HG02678 (cell line): ENCODE data around the gene KMT2E.
A peak's percentile ranks its signal among the peaks of the same experiment; 100 is the strongest.
"Not testable (repeated sequence)": the region's sequence is repeated elsewhere in the genome, so short reads cannot be mapped to it uniquely, and the experiment has no call there.

ENCODE experiments used
- ATAC-seq: cut with Tn5 transposase; IDR thresholded peaks from one replicate; pipeline ENCODE4 v1.9.1; 2021; ENCODE audit warnings: mild to moderate bottlenecking, moderate library complexity; ENCODE audit not compliant: unreplicated experiment

KMT2E gene

DNA sequence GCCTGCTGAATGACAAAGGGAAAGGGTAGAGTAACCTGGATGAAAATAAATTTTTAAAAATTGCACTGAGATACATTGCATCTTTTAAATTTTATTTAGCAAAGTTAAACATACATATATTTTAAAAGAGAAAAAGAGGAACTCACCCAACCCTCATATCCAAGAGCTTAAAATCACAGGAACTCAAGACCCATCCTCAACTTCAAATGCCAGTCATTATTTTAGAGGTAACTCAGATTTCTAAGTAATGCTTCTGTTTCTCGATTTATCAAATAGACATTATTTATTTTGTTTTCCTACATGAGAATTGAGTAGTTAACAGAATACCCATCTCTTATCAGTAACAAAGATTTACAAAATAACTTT lies 32.4 kb upstream of the KMT2E start:
- no peak for ATAC-seq

DNA sequence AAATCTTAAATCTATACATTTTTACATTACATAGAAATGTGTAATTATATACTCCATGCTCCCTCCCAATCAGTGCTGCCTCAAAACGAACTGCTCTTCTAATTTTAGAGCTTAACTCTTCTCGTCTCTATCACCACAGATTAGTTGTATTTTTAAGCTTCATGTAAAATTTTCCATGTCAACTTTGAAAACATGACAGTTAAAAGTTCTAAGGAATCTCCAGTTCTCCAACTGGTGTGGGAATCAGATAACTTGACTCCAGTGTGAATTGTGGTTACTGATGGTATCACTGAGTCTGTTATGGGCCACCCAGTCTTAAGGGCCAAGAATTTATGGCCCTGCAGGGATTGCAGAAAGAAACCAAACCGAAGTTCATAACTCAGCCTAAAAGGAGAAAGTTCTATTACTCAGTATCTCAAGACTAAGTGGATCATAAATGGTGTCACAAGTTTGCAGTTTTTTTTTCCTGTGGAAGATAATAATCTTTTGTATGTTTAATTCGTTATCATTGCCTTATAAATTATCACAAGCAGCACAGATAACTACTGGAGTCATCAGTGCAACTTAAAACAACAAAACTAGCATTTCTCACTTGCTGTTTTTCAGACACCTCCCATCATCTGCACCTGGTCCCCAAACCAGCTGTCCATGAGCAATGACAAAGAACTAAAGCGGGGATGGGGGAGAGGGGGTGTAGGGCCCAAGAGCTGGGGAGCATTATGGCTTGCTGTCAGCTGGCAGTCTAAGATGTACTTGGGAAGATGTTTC lies 31.5 kb upstream of the KMT2E start:
- ATAC-seq, result no peak

DNA sequence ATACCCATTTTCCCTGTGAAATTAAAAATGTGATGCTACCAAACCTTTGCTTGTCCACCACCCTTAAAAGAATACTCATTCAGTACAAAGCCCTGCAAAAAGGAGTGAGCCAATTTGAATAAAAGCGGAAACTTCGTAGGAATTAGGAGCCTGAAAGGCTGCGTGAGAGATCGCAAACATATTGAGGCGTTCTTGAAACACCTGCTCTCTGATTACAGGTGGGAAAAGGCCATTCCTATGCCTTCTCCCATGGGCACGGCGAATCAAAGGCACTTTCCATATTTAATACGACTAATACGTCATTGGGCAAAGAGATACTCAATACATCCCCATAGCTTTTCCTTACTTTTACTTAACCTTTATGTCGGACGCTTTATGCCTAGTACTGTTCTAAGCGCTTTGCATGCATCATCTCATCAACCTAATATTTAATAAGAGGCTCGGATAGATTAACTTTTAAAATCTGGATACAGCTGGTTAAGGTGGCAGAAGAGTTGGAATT lies 30.9 kb upstream of the KMT2E start:
- no peak for ATAC-seq

DNA sequence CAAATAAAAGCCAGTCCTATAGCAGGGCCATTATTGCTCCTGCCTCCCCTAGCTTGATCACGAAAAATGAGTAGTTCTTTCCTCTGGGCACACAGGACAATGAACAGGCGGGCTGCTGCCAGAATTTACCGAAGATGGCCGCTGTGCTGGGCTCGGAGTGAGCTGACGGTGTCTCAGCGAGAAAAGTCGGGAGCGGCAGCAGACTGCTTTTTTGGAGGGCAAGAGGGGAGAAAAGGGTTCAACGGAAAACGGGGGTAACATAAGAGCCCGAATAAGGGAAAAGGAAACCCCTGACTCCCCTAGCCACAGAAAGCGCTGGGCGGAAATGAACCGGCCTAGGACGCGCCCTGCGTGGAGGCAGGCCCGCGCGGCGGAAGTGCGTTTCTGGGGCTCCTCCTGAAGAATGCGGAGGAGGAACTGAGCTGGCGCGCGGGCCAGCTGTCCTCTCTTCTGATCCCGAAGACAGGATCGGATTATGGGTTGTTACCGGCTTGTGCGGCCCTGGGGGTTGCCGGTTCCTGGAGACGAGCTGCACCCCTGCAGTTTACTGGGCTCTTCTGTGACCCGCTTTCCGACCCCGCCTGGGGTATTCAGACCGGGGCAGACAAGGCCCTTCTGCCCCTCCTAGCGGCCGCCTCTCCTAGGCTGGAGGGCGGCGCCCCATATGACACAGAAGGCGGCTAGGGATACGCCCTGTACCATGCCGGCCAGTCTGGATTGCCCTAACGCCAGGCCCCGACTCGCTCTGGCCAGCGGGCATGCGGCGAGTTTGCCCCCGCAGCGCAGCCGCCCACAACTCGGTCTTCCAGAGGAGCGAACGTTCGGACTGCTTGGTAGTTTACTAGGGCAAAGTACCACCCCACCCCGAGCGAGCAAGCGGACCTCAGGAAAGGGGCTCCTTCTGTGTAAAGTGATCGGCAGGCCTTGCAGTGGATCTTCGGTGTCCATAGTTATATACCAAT lies 30.1 kb upstream of the KMT2E start:
- peak; percentile 88 for ATAC-seq

DNA sequence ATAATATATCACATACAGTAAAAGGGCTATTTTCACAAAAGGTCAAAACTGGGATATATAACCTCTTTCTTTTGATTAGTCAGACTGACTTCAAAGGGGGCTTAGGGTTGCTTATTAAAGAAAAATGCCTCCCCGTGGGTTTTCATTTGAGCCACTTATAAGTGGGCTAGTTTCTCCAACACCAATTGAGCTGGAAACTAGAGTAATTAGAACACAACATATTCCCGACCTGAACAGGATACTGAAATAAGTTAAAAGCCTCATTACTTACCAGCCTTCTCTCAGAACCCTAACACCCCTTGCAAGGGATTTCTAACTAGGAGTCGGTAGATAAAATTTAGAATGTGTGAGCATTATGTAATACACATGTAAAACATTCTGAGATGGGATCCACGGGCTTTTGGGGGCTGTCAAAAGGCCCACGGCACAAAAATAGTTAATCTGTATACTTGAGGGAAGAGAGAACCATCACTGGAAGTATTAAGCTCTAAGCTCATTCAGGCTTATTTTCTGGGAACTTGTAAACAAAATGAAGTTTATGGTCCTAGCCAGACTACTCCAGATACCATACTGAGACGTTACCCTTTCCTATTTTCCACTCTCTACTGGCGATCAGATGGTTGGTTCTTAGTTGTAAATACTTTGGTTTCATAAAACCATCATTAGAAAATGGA lies 29.3 kb upstream of the KMT2E start:
- ATAC-seq, result no peak

DNA sequence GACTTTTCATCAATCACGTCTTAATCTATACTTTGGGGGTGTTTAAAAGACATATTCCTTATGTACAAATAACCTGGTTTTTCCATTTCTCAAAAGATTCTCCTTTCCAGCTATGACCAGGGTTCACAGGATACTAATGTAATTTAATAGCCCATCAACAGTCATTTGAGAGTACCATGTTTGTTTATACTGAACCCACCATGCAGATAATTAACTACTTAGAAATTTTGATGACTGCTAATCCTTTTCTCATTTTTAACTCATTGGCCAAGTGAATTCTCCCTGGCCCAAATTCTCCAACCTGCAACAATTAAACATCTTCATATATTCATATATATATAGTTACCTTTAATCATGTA lies 28.8 kb upstream of the KMT2E start:
- no peak for ATAC-seq

DNA sequence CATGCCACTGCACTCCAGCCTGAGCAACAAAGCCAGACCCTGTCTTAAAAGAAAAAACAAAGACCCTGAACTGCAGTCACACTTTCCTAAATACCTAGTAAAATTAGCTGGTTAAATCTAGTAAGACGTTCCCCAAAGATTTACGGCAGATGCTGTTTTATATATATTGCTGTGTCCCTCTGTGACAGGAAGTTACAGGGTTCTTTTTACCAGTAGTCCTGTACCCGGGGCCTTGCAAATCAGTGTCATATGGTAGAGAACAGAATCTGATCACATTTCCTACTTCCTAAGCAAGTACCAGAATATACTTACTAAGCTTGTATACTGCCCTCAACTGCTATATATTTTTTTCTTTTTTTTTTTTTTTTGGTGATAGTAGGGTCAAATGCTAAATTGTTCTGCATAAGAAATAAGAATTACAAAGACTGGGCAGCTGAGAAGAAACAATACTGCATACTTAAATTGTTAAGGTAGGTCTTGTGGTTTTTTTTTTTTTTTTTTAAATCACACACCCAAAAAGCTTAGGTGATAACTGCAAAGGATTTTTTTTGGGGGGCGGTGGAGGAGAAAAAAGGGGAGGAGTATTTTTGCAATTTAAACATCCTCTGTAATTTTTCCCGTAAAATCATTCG lies 27.3 kb upstream of the KMT2E start:
- no peak for ATAC-seq

DNA sequence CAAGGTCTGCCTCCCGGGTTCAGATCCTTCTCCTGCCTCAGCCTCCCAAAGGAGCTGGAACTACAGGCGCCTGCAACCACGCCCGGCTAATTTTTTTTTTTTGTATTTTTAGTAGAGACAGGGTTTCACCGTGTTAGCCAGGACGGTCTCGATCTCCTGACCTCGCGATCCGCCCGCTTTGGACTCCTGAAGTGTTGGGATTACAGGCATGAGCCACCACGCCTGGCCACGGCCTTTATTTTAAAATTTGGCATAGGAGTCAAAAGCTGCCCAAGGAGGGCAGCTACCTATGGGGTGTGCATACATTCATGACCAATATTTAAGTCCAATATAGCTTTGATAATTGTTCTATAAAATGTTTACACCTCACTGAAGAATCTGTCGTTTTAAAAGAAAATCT lies 26.6 kb upstream of the KMT2E start:
- not testable (repeated sequence) for ATAC-seq

DNA sequence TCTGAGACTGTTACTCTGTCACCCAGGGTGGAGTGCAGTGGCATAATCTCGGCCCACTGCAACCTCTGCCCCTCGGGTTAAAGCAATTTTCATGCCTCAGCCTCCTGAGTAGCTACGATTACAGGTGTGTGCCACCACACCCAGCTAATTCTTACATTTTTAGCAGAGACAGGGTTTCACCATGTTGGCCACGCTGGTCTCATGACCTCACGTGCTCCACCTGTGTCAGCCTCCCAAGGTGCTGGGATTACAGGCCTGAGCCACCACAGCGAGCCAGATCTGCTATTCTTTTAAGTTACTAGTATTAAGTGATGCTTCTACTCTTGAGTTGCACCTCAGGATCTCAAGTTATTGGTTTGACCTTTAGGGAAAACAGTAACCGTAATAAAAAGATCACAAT lies 23.0 kb upstream of the KMT2E start:
- ATAC-seq, result no peak

DNA sequence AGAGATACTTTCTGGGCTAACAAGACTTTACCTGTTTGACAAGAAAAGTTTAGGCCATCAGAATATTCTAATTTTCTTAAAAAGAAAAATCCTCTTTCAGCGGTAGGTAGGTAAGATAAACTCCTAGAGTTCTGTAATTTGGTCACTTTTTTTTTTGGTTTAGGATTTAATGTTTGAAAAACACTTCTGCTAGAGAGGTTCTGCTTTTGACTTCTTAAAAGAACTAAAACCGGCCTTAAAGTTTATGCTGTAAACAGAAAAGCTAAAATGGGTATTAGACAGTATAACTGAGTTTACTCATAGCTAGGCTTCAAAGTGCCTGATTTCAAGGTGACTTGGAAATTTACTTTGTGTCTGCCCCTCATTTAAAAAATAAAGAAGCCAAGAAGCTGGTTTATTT lies 21.7 kb upstream of the KMT2E start:
- ATAC-seq, result no peak

DNA sequence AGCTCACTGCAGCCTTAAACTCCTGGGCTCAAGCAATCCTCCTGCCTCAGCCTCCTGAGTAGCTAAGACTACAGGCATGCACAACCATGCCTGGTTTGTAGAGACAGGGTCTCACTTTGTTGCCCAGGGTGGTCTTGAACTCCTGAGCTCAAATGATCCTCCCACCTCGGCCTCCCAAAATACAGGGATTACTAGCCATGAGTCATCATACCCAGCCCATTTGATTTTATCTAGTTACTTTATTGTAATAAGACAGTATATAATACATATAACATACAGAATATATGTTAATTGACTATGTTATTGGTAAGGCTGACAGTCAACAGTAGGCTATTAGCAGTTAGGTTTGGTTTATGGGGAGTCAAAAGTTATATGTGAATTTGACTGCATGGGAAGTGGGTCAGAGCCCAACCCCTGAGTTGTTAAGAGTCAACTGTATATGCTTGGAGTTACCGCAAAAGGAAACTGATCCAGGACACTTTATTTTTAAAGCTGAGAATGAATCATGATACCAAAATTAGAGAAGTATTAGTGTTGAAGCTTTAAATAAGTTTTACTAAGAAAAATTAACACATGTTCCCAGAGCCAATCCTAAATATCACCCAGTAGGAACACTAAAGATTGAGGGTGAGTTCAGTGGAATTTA lies 20.7 kb upstream of the KMT2E start:
- no peak for ATAC-seq

DNA sequence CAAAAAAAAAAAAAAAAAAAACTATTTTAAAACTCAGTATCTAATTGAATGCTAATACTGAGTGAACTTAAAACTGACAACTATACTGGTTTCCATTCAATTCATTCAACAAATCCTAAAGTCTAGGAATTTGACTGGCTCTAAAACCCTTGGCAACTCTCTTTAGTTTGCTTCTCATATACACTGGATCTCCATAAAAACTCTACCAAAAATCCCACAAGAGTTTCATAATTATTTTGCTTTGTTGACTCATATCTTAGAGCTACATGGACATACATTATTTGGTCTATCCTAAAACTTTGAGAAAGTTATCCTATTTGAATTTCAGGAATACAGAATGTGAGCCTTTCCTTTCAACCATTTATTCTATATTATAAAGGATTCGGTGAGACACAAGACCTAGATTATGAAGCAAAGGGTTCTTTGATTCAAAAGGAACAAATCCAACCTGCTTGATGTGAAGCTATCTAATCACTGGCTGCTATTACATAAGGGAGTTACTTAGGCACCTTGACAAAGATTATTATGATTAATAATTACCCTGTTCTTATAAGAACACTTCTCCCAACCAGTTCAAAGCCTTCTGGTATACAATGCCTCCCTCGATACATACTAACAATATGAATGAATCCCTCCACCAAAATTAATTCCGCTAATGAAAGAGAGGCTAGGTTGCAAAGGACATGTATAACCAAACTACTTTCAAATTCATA lies 15.8 kb upstream of the KMT2E start:
- ATAC-seq, result no peak

DNA sequence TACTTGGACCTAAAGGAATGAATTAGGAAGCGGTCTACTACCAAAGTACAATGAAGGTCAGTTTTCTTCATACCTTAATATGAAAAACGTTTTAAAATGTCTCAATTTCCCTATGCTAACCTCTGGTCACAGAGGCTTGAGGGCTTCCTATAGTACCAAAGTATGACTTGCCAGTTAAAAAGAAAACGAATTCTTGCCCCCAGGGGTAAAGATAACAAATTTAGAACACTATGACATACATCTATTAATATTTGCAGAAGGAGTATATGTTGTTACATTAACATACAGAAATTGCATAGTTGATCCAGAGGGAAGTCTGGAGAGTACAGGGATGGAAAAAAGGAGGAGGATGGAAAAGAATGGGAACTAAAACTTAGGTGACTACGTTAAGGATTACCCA lies 13.8 kb upstream of the KMT2E start:
- no peak for ATAC-seq

DNA sequence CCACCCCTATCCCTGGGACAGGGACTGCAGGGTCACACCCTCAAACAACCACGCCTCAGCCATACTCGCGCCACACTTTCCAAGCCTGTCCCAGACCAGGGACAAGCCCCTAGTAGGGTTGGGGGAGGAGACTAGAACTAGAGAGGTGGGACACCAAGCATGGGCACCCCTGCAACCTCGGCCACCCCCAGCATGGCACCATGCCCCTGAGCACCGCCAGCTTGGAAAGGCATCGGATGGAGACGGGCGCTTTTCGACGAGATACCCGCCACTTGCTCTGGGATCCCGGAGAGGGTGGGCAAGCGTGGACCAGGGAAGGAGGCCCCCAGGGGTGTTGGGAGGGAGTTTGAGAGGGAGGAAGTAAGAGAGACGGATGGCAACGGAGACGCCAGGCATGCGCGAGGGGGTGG lies 13.1 kb upstream of the KMT2E start:
- ATAC-seq, result no peak

DNA sequence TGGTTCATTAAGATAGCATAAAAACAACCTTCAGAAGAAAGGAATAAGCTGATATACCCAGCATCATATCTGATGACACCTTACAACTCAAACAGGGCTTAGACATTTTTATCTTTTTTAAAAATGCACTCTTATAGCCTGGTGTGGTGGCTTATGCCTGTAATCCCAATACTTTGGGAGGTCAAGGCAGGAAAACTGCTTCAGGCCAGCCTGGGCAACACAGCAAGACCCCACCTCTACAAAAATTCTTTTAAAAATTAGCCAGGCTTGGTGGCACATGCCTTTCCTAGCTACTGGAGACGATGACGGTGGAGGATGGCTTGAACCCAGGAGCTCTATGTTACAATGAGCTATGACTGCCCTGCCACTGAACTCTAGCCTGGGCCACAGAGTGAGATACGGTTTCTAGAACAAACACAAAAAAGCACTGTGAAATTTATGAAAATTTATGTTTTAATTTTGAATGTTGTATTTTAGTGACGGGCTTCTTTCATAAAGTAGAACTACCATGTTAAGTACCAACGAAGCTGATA lies 12.3 kb upstream of the KMT2E start:
- ATAC-seq, result no peak

DNA sequence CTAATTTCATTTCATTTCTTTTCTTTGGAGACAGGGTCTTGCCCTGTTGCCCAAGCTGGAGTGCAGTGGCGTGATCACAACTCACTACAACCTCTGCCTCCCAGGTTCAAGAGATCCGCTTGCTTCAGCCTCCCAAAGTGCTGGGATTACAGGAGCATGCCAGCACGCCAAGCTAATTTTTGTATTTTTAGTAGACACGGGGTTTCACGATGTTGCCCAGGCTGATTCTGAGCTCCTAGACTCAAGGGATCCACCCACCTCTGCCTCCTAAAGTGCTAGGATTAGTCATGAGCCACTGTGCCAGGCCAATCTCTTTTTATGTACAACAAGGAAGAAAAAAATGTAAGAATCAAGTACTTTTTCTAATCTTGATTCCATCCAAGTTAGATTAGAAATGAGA lies 10.7 kb upstream of the KMT2E start:
- ATAC-seq, result no peak

DNA sequence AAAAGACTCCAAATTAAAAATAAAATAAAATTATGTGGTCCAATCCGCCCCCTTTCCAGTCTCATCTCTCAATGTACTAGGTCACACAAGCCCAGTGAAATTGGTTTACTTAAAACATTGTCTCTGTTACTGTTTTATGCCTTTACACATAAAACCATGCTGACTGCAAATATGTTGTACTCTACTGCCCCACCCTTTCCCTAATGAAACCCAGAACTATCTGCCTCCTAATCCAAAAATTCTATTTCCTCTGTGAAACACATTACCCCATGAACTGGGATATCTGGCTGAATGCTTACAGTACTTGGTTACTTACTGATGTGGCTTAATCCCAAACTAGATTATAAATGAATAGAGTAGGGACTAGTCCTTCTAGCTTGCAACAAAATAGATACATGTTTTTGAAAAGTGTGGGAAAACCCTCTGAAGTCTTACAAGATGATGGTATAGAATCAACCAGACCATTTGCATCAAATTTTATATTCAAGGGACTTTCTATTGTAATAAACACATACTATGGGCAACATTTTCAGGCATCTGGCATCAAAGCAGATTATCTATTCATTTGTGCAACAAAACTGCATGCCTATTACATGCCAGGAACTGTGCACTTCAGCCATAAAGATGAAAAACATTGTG lies 10.0 kb upstream of the KMT2E start:
- no peak for ATAC-seq

DNA sequence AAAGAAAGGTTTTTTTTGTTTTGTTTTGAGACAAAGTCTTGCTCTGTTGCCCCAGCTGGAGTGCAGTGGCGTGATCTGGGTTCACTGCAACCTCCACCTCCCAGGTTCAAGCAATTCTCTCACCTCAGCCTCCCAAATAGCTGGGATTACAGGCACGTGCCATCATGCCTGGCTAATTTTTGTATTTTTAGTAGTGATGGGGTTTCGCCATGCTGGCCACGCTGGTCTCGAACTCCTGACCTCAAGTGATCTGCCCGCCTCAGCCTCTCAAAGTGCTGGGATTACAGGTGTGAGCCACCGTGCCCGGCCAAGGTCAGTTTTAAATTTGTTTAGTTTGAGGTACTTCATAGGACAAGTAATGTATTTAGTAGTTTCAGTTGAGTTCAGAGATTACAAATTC lies 9.0 kb upstream of the KMT2E start:
- ATAC-seq, result not testable (repeated sequence)

DNA sequence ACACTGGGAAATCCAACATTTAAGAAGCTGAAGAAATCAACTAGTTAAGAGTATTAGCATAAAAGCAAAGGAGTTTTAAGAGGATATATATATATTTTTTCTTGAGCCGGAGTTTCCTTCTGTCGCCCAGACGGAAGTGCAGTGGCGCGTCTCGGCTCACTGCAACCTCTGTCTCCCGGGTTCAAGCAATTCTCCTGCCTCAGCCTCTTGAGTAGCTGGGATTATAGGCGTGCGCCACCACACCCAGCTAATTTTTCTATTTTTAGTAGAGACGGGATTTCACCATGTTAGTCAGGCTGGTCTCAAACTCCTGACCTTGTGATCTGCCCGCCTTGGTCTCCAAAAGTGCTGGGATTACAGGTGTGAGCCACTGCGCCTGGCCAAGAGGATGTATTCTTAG lies 8.5 kb upstream of the KMT2E start:
- ATAC-seq, result not testable (repeated sequence)
